ENCODE measurements around the gene ANGPTL2. TPM values are rescaled to one million over a fixed set of nuclear protein-coding genes. Genes with fewer than 3 reads are reported as not detected.

Gene ANGPTL2
- total RNA-seq, 1 experiment from 2014 or later: 8.3 TPM

DNA sequence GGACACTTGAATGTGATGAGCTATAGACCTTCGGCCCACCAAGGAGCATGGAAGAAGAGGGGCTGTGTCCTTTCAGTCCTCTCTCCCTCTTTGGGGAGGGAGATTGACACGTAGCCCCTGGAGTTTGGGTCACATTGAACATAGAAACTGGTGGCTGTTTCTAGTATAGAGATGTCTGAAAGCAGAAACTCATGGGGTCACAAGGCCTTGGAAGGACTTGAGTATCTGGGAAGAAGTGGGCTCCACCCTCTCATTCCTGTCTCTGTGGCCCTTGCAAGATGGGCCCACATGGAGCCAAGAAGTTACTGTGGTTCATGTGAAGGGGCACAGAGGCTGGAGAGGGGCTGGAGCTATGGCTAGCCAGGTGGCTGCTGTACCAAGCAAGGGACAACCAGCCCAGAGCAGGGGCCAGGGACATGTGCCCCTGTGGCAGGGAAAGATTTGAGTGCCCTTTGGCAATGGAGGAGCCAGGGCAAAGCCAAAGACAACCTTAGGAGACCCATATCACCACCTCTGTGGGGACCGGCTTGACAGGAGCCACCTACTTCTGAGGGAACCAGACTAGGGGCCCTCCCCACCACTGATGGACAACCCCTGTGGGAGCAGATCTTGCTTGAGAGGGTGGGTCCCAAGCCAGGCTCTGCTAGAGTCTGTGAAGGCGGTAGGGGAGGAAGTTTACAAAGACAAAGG is 12.8 kb upstream of the ANGPTL2 start:
- Histone ChIP-seq H3K4me3 (ENCODE audit: insufficient read depth, low read depth, low read length) (no peak overlapping the region), H3K27me3 (ENCODE audit: control insufficient read depth, insufficient read depth, low read length) (no peaks in the 10 kb centered on the region)
- no peak for DNase-seq

DNA sequence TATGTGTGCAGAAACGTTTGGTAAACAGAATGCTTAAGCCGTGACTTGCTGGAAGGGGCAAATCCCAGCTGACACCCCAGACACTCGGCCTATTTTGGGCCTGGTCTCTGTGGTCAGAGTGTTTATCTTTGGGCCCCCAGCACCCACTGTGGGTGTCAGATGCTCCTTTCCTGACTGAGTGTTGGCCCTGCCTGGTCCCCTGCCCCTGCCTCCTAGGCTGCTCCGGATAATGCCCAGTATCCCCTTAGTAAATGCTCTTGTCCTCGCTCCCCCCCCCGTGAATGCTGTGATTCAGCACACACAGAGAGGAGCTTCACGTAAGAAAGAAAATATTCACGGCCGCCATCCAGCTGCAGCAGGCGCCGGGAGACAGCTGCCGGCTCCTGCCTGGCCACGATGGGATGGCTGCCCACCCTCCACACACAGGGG is 11.3 kb upstream of the ANGPTL2 start:
- no peak overlapping the region for H3K4me3 ChIP-seq (ENCODE audit: insufficient read depth, low read depth, low read length)
- H3K36me3 ChIP-seq (replicated peaks; ENCODE audit: control insufficient read depth, insufficient read depth, low read length): no peaks in the 10 kb centered on the region; the same call in 1 of the 2 replicates
- H3K27me3 ChIP-seq (ENCODE audit: control insufficient read depth, insufficient read depth, low read length): no peaks in the 10 kb centered on the region
- DNase-seq: peak; percentile 75

More for the DNA sequence above, 12.8 kb upstream of the ANGPTL2 start:
- H3K36me3 ChIP-seq (replicated peaks; ENCODE audit: control insufficient read depth, insufficient read depth, low read length): no peaks in the 10 kb centered on the region; the same call in 1 of the 2 replicates

DNA sequence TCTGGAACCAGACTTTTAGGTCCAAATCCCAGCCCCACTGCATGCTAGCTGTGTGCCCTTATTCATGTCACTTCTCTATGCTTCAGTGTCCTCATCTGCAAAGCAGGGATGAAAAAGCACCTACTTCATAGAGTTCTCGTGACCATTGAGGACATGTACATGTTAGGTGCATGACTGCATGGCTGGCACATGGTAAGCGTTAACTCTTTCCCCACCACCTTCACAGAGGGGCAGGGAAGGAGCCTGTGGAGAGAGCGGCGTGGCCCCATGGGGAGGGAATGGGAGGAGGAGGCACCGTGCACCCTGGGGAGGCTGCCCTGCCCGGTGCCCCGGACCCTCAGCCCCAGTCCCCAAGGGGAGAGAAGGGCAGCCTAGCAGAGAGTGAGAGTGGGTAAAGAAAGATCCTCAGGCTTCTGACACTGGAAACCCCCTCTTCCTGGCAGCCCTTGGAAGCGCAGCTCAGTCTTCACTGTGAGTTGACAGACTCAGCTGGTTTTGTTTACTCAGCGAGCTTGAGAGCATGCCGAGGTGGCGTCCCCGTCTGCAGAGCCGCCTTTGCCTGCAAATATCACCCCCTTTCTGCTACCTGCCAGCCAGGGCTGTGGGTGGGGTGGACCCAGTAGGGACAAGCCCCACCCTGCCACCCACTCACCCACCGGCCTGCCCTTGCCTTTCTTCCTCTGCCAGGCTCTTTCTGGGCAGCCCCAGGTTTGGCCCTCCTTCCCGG is 10.6 kb upstream of the ANGPTL2 start:
- Histone ChIP-seq H3K27me3 (ENCODE audit: control insufficient read depth, insufficient read depth, low read length) (no peaks in the 10 kb centered on the region), H3K36me3 (replicated peaks; ENCODE audit: control insufficient read depth, insufficient read depth, low read length) (no peaks in the 10 kb centered on the region), H3K4me3 (ENCODE audit: insufficient read depth, low read depth, low read length) (no peak overlapping the region)
- DNase-seq: peak; percentile 89

DNA sequence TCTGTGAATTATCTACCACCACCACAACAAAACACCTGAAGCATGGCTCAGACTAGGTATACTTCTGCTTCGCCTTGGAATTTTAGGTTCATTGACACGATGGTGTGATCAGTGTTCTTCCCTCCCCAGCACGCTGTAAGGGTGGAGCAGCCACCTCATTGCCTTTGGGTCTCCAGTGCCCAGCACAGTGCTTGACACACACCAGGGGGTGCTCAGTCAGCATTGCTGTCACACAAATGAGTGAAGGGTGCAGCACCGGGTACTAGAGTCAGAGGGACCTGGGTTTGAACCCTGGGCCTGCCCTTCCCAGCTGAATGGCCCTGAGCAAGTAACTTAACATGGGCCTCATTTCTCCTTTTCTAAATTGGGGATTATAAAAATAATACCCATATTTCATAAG is 9.9 kb upstream of the ANGPTL2 start:
- no peak for DNase-seq
- Histone ChIP-seq H3K27me3 (ENCODE audit: control insufficient read depth, insufficient read depth, low read length) (no peaks in the 10 kb centered on the region), H3K36me3 (replicated peaks; ENCODE audit: control insufficient read depth, insufficient read depth, low read length) (no peaks in the 10 kb centered on the region), H3K4me3 (ENCODE audit: insufficient read depth, low read depth, low read length) (no peak overlapping the region)

DNA sequence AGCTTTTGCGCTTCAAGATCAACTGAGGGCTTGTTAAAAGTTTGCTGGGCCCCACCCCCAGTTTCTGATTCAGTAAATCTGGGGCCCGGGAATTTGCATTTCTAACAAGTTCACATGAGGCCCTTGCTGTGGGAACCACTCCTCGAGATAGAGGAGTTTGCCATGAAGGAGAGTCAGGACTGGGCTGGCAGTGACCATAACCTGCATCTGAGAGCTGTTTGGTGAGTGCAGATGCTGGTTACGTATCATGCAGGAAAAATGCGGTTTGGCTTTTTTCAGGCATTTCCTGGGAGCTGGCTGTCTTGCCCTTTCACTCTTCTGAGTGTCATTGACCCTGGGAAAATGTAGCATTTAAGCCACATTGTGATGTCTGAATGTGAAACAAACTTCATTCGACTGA is 9.4 kb upstream of the ANGPTL2 start:
- no peaks in the 10 kb centered on the region for H3K27me3 ChIP-seq (ENCODE audit: control insufficient read depth, insufficient read depth, low read length)
- H3K4me3 ChIP-seq (ENCODE audit: insufficient read depth, low read depth, low read length): no peak overlapping the region
- H3K36me3 ChIP-seq (replicated peaks; ENCODE audit: control insufficient read depth, insufficient read depth, low read length): no peaks in the 10 kb centered on the region
- DNase-seq: no peak

DNA sequence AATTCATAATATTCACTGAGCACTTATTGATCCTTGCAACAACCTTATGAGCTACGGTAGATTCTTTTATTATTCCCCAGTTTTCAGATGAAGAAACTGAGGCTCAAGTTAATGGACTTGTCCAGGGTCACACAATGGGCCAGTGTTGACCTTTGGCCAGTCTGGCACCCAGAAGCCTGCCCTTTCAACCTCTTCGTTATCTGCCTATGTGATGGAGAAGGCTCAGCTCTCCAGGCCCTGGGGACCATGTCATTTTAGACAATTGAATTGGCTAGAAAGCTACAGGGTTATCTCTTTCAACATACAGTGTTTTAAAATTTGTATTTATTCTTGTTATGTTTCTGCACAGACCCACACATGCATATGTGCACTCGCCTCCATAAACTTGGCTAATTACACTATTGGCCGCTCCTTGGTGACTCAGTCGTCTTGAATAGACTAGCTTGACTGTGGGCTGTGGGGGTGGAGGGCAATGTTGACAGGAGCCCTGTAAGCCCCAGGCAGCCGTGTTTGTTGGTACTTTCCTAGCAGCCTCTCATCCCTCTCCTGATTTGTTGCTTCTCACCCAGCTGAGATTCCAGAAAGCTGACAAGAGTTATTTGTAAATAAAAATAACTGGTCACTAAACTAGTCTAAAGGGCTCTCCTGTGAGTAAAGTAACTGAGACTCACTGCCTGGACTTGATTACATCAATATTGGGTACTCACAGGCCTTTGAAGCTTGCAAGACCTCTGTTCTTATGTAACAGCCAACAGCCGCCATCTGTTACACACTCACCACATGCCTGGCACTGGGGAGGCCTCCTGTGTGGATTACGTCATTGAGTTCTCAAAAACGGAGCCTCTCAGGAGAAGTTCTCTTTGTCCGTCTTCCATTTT is 8.5 kb upstream of the ANGPTL2 start:
- no peak for DNase-seq
- Histone ChIP-seq H3K36me3 (replicated peaks; ENCODE audit: control insufficient read depth, insufficient read depth, low read length) (no peaks in the 10 kb centered on the region), H3K4me3 (ENCODE audit: insufficient read depth, low read depth, low read length) (no peak overlapping the region), H3K27me3 (ENCODE audit: control insufficient read depth, insufficient read depth, low read length) (no peaks in the 10 kb centered on the region)

DNA sequence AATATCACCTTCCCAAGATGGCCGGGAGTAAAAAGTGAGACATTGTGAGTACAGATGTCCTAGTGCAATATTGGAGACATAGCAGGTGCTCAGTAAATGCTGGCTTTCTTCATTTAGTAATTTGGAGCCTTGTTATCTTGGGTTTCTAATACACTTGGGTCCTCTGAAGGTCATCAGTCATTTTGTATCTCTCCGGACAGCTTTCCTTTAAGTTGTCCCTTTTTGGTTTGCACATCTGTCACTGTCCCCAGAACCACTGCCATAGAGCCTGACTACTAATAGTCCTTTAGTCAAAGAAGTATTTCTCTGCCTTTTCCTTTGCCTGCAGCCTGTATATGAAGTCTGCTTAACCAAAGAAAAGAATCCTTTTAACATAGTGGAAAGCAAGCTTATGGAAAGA is 7.8 kb upstream of the ANGPTL2 start:
- DNase-seq: no peak
- no peaks in the 10 kb centered on the region for H3K27me3 ChIP-seq (ENCODE audit: control insufficient read depth, insufficient read depth, low read length)
- H3K36me3 ChIP-seq (replicated peaks; ENCODE audit: control insufficient read depth, insufficient read depth, low read length): no peaks in the 10 kb centered on the region
- H3K4me3 ChIP-seq (ENCODE audit: insufficient read depth, low read depth, low read length): no peak overlapping the region

DNA sequence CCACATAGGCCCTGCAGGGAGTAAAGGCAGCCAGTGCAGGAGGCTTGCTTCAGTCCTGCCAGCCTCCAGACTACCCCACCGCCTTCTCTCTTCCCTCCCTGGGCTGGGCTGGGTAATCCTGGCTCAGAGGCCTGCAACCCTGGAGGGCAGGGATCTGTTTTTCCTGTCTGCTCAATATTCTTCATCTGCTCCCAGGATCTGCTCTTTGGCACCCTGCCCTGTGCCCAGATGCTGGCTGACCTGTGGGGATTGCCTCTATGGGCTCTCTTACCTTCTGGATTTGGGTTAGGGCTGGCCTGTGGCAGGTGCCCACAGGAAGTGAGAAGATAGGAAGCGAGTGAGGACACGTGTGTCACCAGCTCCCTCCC is 7.3 kb upstream of the ANGPTL2 start:
- no peaks in the 10 kb centered on the region for H3K36me3 ChIP-seq (replicated peaks; ENCODE audit: control insufficient read depth, insufficient read depth, low read length)
- no peak overlapping the region for H3K4me3 ChIP-seq (ENCODE audit: insufficient read depth, low read depth, low read length)
- DNase-seq: no peak
- no peaks in the 10 kb centered on the region for H3K27me3 ChIP-seq (ENCODE audit: control insufficient read depth, insufficient read depth, low read length)

DNA sequence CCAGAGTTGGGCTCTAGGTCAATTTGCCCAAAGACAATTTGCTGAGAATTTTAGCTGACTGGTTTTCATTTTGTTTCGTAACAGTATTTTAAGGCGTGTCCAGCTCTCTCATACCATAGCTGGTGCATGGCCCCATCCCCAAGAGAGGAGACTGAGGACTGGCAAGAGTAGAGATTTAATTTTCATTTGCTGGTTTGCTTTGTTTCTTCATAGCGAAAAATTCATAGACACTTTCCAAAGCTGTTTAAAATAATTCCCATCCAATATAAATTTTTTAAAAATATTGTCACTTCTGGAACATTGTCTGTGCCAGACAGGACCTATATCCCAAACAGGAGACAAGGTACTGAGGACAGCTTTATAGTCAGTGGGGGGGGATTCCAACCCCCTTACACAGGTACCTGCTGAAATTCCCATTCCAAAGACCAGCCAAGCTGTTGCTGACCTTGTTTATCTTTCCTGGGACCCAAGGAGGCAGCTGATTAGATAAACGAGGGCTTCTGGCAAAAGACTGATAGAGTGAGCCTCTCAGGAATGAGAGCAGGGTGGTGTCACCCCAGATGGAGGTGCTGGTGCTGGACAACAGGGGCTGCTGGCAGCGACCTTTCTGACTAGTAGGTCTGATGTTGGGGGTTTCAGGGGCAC is 6.8 kb upstream of the ANGPTL2 start:
- no peak for DNase-seq
- no peaks in the 10 kb centered on the region for H3K36me3 ChIP-seq (replicated peaks; ENCODE audit: control insufficient read depth, insufficient read depth, low read length)
- H3K27me3 ChIP-seq (ENCODE audit: control insufficient read depth, insufficient read depth, low read length): no peaks in the 10 kb centered on the region
- no peak overlapping the region for H3K4me3 ChIP-seq (ENCODE audit: insufficient read depth, low read depth, low read length)

DNA sequence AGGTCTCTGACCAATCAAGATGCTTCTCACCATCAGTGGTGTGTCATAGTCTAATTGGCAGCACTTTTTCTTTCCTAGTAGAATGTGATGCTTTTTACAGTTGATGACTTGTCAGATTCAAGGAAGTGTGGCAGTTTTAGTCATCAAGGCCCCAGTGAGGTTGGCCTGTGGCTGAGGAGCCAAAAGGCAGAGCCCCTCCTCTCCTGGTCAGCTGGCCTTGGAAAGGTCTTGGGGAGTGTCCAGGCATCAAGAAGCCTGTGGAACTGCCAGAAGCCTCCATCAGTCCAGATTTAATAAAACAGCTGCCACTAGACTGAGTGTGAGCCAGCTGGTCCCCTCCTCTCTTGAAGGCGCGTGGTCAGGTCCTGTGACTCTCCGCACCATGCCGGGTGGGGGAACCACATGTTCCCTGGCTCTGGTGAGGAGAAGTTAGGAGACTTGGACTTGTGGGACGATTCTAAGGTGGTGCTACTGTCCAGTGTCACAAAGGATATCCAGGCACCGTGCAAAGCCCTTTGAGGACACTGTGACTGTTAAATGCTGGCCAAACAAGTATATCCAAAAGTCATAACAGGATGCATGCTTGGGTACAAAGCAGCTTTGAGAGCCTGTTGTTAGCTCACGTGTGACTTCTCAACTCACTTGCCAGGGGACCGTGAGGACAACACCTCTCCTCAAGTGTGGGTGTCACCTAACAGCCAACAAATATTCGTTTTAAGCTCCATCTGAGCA is 6.1 kb upstream of the ANGPTL2 start:
- H3K36me3 ChIP-seq (replicated peaks; ENCODE audit: control insufficient read depth, insufficient read depth, low read length): no peaks in the 10 kb centered on the region
- no peak for DNase-seq
- no peak overlapping the region for H3K4me3 ChIP-seq (ENCODE audit: insufficient read depth, low read depth, low read length)
- H3K27me3 ChIP-seq (ENCODE audit: control insufficient read depth, insufficient read depth, low read length): no peaks in the 10 kb centered on the region

DNA sequence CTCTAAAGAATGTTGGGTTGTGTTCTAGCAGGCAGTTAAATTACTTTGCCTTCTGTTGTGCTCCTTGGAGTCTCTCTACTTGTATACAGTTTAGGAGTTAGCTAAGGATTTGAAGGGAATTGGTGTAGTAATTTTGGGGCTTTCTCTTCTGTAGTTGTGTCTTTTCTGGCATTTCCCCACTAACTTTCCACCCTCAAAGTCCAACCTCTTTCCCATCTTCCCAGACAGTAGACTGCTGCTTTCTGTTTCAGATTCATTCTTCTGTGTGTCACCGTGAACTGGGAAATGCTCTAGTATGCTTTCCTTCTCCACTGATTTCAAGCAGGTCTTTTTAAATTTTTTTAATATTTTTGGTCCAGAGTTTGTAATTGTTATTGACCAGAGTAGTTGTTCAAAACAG is 4.5 kb upstream of the ANGPTL2 start:
- Histone ChIP-seq H3K27me3 (ENCODE audit: control insufficient read depth, insufficient read depth, low read length) (no peaks in the 10 kb centered on the region; the same call in 1 of the 2 replicates), H3K36me3 (replicated peaks; ENCODE audit: control insufficient read depth, insufficient read depth, low read length) (no peaks in the 10 kb centered on the region), H3K4me3 (ENCODE audit: insufficient read depth, low read depth, low read length) (no peak overlapping the region)
- no peak for DNase-seq

DNA sequence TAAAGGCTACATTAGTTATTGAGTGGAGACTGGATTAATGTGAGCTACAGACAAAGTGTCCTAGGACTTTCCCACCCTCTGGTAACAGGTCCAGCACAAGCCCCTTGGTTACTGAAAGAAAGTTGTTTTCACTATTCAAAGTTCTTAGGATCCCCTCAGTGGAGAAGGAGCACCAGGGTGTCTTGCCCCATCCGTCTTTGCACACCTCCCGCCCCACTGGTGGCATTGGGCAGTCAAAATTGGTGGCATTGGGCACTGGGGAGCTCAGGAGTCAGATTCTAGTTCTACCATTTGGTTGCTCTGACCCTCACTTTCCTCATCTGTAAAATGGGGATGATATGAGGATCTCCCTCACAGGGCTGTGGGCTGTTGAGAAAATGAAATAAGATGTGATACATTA is 2.4 kb upstream of the ANGPTL2 start:
- no peak overlapping the region for H3K4me3 ChIP-seq (ENCODE audit: insufficient read depth, low read depth, low read length)
- no peaks in the 10 kb centered on the region for H3K36me3 ChIP-seq (replicated peaks; ENCODE audit: control insufficient read depth, insufficient read depth, low read length)
- no peak for DNase-seq
- no peaks in the 10 kb centered on the region; the same call in 1 of the 2 replicates for H3K27me3 ChIP-seq (ENCODE audit: control insufficient read depth, insufficient read depth, low read length)

DNA sequence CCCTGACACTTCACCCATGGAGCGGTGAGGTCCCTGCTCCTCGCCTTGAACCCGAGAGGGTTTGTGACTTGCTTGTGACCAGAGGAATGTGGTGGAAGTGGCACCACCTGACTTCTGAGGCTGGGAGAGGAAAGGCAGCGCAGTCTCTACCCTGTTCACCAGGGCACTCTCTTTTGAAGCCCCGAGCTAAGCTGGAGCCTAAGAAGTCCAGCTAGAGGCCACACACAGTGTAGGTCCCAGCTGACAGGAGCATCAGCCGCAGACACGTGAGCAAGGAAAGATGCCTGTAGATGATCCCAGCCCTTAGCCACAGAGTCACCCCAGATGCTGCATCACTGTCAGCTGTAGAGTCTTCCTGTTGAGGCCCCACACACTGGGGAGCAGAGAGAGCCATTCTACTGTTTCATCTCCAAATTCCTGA is 1.7 kb upstream of the ANGPTL2 start:
- H3K4me3 ChIP-seq (ENCODE audit: insufficient read depth, low read depth, low read length): no peak overlapping the region
- H3K27me3 ChIP-seq (ENCODE audit: control insufficient read depth, insufficient read depth, low read length): no peaks in the 10 kb centered on the region; the same call in 1 of the 2 replicates
- no peak for DNase-seq
- H3K36me3 ChIP-seq (replicated peaks; ENCODE audit: control insufficient read depth, insufficient read depth, low read length): no peaks in the 10 kb centered on the region
